Type B pancreatic cell (in vitro differentiated cells): ENCODE data around the gene TMEM97. TPM values are rescaled to one million over a fixed set of nuclear protein-coding genes. Genes with fewer than 3 reads are reported as not detected.
A peak's percentile ranks its signal among the peaks of the same experiment; 100 is the strongest.

Source experiments
- DNase-seq: peaks from one replicate; pipeline ENCODE4 v3.0.0; 2021; ENCODE audit warnings: mixed read lengths; ENCODE audit not compliant: unreplicated experiment; ENCODE audit errors: extremely low spot score
- H3K27ac Mint-ChIP-seq: 2 replicates; pipeline ENCODE4 v1.8.0; 2021; ENCODE audit warnings: mild to moderate bottlenecking, mixed read lengths
- H3K27me3 Mint-ChIP-seq: 2 replicates; pipeline ENCODE4 v1.8.0; 2021; ENCODE audit warnings: mixed read lengths
- H3K36me3 Mint-ChIP-seq: 2 replicates; pipeline ENCODE4 v1.8.0; 2021; ENCODE audit warnings: mixed read lengths
- H3K4me1 Mint-ChIP-seq: one replicate; pipeline ENCODE4 v1.8.0; 2021; ENCODE audit warnings: mixed read lengths; ENCODE audit not compliant: unreplicated experiment
- H3K4me3 Mint-ChIP-seq: 2 replicates; pipeline ENCODE4 v1.8.0; 2021; ENCODE audit warnings: mild to moderate bottlenecking, mixed read lengths
- H3K9me3 Mint-ChIP-seq: 2 replicates; pipeline ENCODE4 v1.8.0; 2021; ENCODE audit warnings: mixed read lengths
- total RNA-seq: library from RNA; stranded (reverse); gene quantifications from 2 replicates; pipeline ENCODE4 v1.2.1, GENCODE V29; 2021; ENCODE audit warnings: low replicate concordance
- TF ChIP-seq, protein P1 (sequence below): fragments of 200-600 bp; sonication (generic); conservative IDR thresholded peaks from 2 replicates; pipeline ENCODE4 v1.5.0; 2021; ENCODE audit warnings: antibody characterized with exemption, mild to moderate bottlenecking

TMEM97 gene
- total RNA-seq, 1 donor from 2014 or later, result 99.9 TPM

DNA sequence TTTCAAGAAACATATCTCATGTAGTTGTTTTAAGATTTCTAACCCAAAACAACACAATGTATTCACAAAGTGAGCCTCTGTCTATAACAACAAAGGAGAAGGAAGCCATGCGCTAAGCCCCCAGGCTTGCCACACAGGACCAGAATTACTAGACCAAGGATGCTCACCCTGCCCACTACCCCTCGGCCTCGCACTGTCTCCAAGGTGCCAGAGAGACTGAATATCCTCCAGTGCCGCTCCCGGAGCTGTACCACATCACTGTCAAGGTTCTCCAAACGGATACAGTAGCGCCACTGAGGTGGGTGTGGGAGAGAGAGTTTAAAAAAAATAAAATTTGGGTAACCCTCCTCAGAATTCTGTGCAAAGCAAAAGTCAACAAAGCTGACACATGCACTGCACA, 31.3 kb downstream of the TMEM97 start:
- no peaks in the 10 kb centered on the region for H3K27me3 Mint-ChIP-seq
- H3K4me3 Mint-ChIP-seq, result no peak overlapping the region
- no peaks in the 10 kb centered on the region for H3K9me3 Mint-ChIP-seq
- H3K27ac Mint-ChIP-seq, result no peak overlapping the region
- H3K4me1 Mint-ChIP-seq, result no peaks in the 10 kb centered on the region
- H3K36me3 Mint-ChIP-seq, result peaks cover 6% of the 10 kb centered on the region
- no peak for DNase-seq
- TF ChIP-seq, protein P1, sequence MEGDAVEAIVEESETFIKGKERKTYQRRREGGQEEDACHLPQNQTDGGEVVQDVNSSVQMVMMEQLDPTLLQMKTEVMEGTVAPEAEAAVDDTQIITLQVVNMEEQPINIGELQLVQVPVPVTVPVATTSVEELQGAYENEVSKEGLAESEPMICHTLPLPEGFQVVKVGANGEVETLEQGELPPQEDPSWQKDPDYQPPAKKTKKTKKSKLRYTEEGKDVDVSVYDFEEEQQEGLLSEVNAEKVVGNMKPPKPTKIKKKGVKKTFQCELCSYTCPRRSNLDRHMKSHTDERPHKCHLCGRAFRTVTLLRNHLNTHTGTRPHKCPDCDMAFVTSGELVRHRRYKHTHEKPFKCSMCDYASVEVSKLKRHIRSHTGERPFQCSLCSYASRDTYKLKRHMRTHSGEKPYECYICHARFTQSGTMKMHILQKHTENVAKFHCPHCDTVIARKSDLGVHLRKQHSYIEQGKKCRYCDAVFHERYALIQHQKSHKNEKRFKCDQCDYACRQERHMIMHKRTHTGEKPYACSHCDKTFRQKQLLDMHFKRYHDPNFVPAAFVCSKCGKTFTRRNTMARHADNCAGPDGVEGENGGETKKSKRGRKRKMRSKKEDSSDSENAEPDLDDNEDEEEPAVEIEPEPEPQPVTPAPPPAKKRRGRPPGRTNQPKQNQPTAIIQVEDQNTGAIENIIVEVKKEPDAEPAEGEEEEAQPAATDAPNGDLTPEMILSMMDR, result no peak

DNA sequence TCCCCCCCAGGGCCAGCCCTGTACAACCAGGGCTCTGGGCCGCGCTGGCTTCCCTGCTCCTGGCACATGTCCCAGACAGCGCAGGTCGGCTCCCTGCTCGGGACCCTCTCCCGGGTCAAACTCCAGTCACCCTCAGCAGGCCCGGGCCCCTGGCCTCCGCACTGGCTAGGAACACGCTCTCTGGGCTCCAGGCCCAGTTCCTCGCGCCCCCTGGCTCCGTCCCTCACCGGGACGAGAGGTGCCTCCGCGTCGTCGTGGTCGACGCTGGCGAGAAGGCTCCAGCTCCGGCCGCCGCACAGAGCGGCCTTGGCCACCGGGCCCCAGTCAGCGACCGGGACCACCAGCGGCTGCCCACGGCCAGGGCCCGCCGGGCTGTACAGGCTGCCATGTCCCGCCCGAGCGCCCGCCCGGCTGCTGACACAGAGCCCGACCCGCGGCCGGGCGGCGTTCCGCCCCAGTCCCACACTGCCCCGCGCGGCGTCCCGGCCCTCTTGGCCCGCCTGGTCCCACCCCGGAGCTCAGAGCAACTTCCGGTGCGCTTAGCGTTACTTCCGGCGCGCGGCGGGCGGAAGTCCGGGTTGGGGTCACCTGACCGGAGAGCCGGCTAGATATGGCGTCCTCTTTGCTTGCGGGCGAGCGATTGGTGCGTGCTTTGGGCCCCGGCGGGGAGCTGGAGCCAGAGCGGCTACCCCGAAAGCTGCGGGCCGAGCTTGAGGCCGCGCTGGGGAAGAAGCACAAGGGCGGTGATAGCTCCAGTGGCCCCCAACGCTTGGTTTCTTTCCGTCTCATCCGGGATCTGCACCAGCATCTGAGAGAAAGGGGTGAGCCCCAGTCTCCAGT, 38.3 kb downstream of the TMEM97 start, which contains the start of gene POLDIP2:
Gene POLDIP2, minus strand, starts transcription at position 467 of the 840 bp plus-strand sequence. Its CDS starts 79 bp downstream, at position 388.
- peak within 1 kb of the TSS; percentile 96 for H3K4me3 Mint-ChIP-seq
- TF ChIP-seq, protein P1, result peak; percentile 24
- no peaks in the 10 kb centered on the region for H3K9me3 Mint-ChIP-seq
- peaks cover 5% of the 10 kb centered on the region for H3K36me3 Mint-ChIP-seq
- peaks cover 17% of the 10 kb centered on the region for H3K4me1 Mint-ChIP-seq
- H3K27me3 Mint-ChIP-seq, result no peaks in the 10 kb centered on the region
- peak within 1 kb of the TSS; percentile 92 for H3K27ac Mint-ChIP-seq
- peak; percentile 97 for DNase-seq

DNA sequence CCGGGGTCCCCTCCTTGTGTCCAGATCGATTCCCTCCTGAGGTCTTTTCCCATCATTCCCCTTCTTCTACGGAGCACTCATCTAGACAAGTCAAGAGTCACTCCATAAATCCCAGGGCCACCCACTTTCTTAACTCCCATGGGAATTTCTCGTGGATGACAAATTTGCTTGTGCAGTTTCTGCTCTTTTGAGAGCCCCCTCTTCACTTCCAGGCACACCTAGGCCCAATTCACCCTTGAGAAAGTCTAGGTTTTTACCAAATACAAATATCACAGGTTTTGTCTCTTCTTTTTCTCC, 38.8 kb downstream of the TMEM97 start:
- Mint-ChIP-seq H3K4me1 (peaks cover 17% of the 10 kb centered on the region), H3K4me3 (peak overlapping the region; percentile 96), H3K9me3 (no peaks in the 10 kb centered on the region), H3K36me3 (peaks cover 5% of the 10 kb centered on the region), H3K27me3 (no peaks in the 10 kb centered on the region), H3K27ac (peak overlapping the region; percentile 92)
- TF ChIP-seq, protein P1, result no peak
- DNase-seq, result no peak

DNA sequence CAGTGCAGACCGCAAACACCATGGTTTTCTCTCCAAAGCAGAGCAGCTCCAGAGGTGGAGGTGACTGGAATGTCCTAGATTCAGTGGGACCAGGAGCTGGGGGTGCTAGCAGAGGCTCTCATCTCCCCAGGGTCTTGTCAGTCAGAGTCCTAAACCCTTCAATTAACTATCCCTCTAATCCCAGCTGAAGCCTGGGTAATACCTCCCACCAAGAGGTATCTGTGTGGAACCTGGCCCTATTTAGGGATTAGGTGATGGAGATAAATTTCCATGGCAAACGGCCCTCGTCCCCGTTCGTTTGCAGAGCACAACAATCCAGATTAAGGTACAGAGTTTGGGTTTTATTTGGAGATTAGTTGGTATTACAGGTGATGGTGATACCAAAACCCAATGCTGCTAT, 44.2 kb downstream of the TMEM97 start:
- H3K4me3 Mint-ChIP-seq, result no peak overlapping the region

DNA sequence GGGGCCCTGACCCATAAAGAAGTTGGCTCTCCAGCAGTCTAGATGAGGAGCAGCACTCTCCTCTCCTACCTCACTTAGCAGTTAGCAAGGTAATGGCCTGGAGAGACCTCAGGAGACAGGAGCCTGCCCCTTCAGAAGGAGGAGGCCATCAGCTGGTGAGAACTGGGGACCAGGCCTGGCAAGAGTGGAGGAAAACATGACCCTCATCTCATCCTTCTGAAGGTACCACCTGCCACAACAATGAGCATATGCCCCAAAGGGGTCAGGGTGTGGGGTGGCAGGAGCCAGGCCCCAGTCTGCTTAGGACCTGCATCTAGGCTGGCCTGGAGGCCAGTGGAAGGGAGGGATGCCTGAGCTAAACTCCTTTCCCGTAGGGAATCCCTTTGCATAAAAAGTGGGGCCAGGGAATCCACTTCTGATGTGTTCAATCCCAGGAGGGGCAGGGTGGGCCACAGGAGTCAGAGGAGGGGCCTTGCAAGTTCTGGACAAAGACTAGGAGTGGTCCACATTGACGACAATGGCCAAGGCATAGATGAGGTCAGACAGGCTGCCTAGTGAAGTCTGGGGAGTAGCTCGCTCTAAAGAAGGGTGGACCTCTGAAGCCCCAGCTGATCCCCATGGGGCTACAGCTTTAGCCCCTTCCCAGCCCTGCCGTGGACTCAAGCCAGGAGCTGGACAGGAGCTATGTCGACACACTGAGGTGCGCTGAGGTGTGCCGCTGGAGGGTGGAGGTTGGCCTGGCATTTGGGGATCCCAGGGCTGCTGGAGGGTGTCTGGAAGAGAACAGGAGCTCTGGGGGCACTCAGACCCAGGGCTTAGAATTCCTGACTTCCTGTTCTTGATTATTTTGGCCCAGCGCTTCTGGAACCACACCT, 45.0 kb downstream of the TMEM97 start:
- Mint-ChIP-seq H3K36me3 (peaks cover 5% of the 10 kb centered on the region), H3K27me3 (no peaks in the 10 kb centered on the region)

More for the DNA sequence above, 44.2 kb downstream of the TMEM97 start:
- H3K27me3 Mint-ChIP-seq, result no peaks in the 10 kb centered on the region
- no peak for DNase-seq
- H3K9me3 Mint-ChIP-seq, result no peaks in the 10 kb centered on the region
- peaks cover 4% of the 10 kb centered on the region for H3K4me1 Mint-ChIP-seq
- TF ChIP-seq, protein P1, result no peak
- peaks cover 5% of the 10 kb centered on the region for H3K36me3 Mint-ChIP-seq
- H3K27ac Mint-ChIP-seq, result no peak overlapping the region

More for the DNA sequence above, 45.0 kb downstream of the TMEM97 start:
- no peaks in the 10 kb centered on the region for H3K9me3 Mint-ChIP-seq
- no peak overlapping the region for H3K4me3 Mint-ChIP-seq
- H3K27ac Mint-ChIP-seq, result no peak overlapping the region
- no peaks in the 10 kb centered on the region for H3K4me1 Mint-ChIP-seq
- TF ChIP-seq, protein P1, result no peak
- DNase-seq, result no peak
